H1 (cell line): ENCODE data around the gene RNF220.

Source experiments
- CEBPB ChIP-seq: IDR thresholded peaks from 2 replicates; pipeline ENCODE4 v1.6.1; 2012; ENCODE audit warnings: low read depth, low read length
- EZH2 ChIP-seq: fragments of 200-600 bp; sonication (generic); IDR thresholded peaks from 2 replicates; pipeline ENCODE4 v1.7.1; 2012; ENCODE audit warnings: low read depth, mild to moderate bottlenecking, moderate library complexity, low read length, inconsistent platforms; ENCODE audit not compliant: severe bottlenecking
- TF ChIP-seq, protein P1 (sequence below), 3 experiments: IDR thresholded peaks; 1 replicate in 2 of 3; 2 replicates in 1 of 3; pipeline versions ENCODE4 v1.5.1 to v1.6.1; 2011; ENCODE audit warnings: low read length in 3 of 3, mild to moderate bottlenecking in 3 of 3, inconsistent platforms in 2 of 3, low read depth in 1 of 3, moderate library complexity in 1 of 3; ENCODE audit not compliant: insufficient read depth in 1 of 3; ENCODE audit errors: control extremely low read depth in 1 of 3

DNA sequence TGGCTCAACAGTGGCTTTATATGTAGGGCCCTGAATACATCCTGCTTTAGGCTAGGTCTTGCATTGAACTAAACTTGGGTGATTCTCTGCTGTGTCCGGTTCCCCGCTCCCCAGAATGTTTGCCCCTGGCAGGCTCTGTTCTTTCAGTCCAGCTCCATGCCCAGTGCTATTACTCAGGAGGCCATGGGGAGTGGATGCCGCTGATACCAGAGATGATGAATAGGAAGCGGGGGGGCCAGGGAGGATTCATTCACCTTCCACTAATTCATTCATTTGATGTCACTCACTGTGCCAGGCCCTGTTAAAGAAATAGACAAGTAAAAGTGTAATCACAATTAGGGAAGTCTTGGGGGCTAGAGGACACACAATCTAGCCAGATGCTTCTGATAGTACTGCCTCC is 185.4 kb downstream of the RNF220 start:
- TF ChIP-seq CEBPB (no peak), EZH2 (no peak)
- TF ChIP-seq, protein P1, sequence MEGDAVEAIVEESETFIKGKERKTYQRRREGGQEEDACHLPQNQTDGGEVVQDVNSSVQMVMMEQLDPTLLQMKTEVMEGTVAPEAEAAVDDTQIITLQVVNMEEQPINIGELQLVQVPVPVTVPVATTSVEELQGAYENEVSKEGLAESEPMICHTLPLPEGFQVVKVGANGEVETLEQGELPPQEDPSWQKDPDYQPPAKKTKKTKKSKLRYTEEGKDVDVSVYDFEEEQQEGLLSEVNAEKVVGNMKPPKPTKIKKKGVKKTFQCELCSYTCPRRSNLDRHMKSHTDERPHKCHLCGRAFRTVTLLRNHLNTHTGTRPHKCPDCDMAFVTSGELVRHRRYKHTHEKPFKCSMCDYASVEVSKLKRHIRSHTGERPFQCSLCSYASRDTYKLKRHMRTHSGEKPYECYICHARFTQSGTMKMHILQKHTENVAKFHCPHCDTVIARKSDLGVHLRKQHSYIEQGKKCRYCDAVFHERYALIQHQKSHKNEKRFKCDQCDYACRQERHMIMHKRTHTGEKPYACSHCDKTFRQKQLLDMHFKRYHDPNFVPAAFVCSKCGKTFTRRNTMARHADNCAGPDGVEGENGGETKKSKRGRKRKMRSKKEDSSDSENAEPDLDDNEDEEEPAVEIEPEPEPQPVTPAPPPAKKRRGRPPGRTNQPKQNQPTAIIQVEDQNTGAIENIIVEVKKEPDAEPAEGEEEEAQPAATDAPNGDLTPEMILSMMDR (IDR thresholded peaks at IDR 0.05; ENCODE audit: control extremely low read depth in 1 of 3, insufficient read depth in 1 of 3, low read depth in 1 of 3, low read length in 3 of 3), result no peak
